GM12865 (cell line): ENCODE data around the gene LTBP1.

ENCODE experiments used
- DNase-seq: peaks from one replicate; pipeline ENCODE4 v3.0.0; 2010; ENCODE audit warnings: low read depth
- H3K4me3 ChIP-seq: 2 replicates; pipeline ENCODE4 v1.5.1; 2011; ENCODE audit warnings: mild to moderate bottlenecking, low read depth, low read length, control low read depth
- TF ChIP-seq, protein P1 (sequence below): IDR thresholded peaks from 2 replicates; pipeline ENCODE4 v1.5.1; 2011; ENCODE audit warnings: low read length, control low read depth, low read depth, inconsistent platforms; ENCODE audit not compliant: insufficient read depth; ENCODE audit errors: missing control alignments

The LTBP1 gene

DNA sequence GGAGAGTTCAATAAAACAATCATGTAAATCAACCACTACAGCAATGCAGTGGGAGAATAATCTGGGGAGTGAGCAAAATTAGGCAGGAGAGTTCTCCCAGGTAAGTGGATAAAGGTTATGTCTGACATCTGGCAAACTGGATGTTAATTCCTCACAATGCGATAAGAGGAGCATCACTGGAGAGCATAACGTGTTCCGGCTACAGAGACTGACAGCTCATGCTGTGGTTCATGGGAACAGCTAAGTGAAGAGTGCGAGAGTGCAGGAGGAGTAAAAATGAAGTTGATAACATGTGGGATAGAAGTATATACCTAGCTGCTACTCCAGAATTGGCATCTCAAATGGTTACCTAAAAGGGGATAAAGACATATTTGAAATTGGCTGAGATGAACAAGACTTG, 153.2 kb downstream of the LTBP1 start:
- no peak for DNase-seq
- no peak overlapping the region for H3K4me3 ChIP-seq
- TF ChIP-seq, protein P1, sequence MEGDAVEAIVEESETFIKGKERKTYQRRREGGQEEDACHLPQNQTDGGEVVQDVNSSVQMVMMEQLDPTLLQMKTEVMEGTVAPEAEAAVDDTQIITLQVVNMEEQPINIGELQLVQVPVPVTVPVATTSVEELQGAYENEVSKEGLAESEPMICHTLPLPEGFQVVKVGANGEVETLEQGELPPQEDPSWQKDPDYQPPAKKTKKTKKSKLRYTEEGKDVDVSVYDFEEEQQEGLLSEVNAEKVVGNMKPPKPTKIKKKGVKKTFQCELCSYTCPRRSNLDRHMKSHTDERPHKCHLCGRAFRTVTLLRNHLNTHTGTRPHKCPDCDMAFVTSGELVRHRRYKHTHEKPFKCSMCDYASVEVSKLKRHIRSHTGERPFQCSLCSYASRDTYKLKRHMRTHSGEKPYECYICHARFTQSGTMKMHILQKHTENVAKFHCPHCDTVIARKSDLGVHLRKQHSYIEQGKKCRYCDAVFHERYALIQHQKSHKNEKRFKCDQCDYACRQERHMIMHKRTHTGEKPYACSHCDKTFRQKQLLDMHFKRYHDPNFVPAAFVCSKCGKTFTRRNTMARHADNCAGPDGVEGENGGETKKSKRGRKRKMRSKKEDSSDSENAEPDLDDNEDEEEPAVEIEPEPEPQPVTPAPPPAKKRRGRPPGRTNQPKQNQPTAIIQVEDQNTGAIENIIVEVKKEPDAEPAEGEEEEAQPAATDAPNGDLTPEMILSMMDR, result no peak

DNA sequence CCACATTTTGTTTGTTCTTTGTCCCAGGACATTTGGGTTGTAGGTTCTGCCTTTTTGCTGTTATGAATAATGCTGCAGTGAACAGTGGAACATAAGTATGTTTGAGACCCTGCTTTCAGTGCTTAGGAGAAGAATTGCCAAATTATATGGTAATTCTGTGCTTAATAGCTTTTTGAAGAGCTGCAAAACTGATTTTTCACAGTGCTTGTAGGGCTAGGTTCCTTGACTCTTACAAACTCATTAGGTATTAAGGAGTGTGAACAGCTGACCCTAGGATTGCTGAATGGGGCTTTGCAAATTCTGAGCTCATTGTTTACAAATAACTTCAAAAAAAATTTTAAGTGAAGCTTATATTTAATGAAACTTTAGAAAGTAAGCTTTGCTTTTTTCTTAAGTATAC, 154.2 kb downstream of the LTBP1 start:
- TF ChIP-seq, protein P1, result no peak
- no peak for DNase-seq
- H3K4me3 ChIP-seq, result no peak overlapping the region

- DNase-seq, result no peak
- H3K4me3 ChIP-seq, result no peak overlapping the region
- TF ChIP-seq, protein P1, result no peak
Observed at GRCh38 chr2:33104052-33104623, 157.4 kb downstream of the LTBP1 start.

- no peak overlapping the region for H3K4me3 ChIP-seq
- DNase-seq, result no peak
- TF ChIP-seq, protein P1, result no peak
Observed at GRCh38 chr2:33104726-33105125, 158.0 kb downstream of the LTBP1 start.

DNA sequence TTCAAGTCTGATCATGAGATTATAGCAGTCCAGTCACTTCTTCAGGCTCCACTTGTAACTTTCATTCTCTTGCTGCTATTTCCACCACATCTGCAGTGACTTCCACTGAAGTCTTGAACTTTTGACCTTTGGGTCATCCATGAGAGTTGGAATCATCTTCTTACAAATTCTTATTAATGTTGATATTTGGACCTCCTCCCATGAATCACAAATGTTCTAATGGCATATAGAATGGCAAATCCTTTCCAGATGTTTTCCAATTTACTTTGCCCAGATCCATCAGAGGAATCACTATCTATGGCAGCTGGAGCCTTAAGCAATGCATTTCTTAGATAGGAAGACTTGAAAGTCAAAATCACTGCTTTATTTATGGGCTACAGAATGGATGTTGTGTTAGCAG, 159.4 kb downstream of the LTBP1 start:
- no peak for DNase-seq
- TF ChIP-seq, protein P1, result no peak

GRCh38 chr2:33107690-33108482, 161.1 kb downstream of the LTBP1 start:
- H3K4me3 ChIP-seq, result no peak overlapping the region
- DNase-seq, result no peak
- TF ChIP-seq, protein P1, result no peak

More for the DNA sequence above, 159.4 kb downstream of the LTBP1 start:
- H3K4me3 ChIP-seq, result no peak overlapping the region
